Activated naive CD4-positive, alpha-beta T cell treated with anti-CD3 and anti-CD28 coated beads, Interleukin-2, amount 10 ng/mL, durations not matched to agents 5 hours and 36 hours (primary cell): ENCODE measurements around the gene TSC22D1. TPM values are rescaled to one million over a fixed set of nuclear protein-coding genes. Genes with fewer than 3 reads are reported as not detected.

ENCODE experiments used
- total RNA-seq, 2 experiments: library from RNA; stranded (reverse); gene quantifications; one replicate each; pipeline ENCODE4 v1.2.3, GENCODE V29; 2021

The TSC22D1 gene
- total RNA-seq: 10 to 100 TPM; 13.4 to 14.1 TPM

DNA sequence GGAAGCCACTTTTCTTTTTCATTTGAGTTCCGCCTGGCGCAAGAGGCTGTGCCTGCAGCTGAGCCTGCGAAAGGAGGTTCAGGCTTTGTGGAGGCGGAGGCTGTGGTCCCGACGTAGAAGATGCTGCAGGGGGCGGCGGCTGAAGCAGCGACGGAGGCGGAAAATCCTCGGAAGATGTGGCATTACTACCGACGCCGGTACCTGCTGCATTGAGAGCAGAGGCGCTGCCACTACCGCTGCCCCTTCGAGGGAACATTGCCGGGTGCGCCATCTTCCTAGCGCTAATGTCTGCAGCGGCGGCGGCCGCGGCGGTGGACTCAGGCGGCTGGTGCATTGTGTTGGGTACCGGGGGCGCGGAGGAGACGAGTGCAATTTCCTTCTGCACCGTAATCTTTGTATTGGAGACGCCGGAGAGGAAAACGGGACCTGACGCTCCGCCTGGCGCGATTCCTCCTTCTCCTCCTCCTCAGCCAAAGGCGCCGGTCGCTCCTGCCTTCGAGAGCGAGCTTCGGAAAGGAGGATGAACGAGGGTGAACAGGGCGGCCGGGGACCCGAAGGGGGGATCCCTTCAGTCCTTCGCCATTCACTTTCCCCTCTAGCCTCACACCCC is at the start of gene TSC22D1:
TSC22D1 (minus strand) TSS at position 590 of the 610 bp plus-strand sequence; CDS start at position 334, 256 bp downstream.

Other genes with a start within 250 kb of the TSC22D1 start
- not detected for gene SERP2, start 202.5 kb downstream of the TSC22D1 start, total RNA-seq